Cerebellar cortex (tissue), 1 donor: ENCODE measurements around the gene MINK1.

Experiments
- DNase-seq: peaks from one replicate; pipeline ENCODE4 v3.0.0-alpha.2; 2015; ENCODE audit warnings: low spot score

The MINK1 gene

DNA sequence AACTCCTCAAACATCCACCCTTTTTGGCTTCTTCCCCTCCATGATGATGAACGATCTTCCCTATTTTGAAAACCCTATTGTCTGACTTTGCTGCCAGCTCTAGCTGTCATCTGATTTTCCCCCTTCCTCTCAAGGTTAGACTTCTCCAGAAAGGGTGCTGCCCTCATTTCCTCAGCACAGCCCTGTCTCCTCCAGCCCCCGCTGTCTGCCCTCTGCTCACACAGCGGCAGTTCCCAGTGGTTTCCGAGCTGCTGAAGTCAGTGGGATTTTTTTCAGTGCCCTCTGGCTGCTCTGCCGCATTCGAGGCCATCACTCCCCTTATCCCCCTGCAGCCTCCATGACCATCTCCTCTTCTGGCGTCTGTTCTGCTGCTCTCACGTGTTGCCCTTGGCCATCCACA, 39.6 kb downstream of the MINK1 start:
- DNase-seq: no peak

DNA sequence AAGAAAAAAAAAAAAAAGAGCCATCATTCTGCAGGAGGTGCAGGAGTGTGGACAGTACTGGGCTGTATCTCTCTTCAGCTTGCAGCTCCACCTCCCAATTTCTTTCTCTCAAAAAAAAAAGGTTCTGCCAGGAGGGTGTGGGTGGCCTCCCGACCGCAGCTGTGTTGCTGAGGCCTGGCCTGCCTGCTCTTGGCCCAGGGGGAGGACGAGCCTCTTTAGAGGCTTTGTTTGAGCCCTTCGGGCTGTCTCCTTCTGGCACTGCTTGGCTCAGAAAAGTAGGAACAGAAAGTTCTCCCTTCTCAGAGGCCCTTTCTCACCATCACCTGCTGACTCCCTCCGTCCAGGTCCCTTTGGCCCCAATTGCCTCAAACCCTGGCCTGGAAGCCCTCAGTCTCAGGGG, 43.9 kb downstream of the MINK1 start:
- no peak for DNase-seq

DNA sequence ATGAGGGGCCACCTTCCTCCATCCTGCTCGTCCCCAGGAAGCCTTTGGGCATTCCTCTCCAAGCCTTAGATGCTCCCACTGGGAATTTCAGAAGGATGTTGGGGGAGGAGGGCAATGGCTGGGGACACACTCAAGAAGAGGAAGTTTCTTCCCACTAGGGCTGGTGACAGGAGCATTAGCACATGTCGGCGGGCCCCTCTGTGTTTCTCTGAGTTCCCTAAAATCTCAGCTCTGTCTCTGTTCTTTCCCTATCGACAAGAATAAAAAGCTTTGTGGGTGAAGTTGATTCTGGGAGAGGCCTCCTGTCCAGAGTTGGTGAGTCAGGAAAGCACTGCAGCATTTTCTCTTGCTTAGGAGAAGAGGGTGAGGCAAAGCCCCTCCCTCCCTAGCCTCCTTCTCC, 46.5 kb downstream of the MINK1 start:
- no peak for DNase-seq

DNA sequence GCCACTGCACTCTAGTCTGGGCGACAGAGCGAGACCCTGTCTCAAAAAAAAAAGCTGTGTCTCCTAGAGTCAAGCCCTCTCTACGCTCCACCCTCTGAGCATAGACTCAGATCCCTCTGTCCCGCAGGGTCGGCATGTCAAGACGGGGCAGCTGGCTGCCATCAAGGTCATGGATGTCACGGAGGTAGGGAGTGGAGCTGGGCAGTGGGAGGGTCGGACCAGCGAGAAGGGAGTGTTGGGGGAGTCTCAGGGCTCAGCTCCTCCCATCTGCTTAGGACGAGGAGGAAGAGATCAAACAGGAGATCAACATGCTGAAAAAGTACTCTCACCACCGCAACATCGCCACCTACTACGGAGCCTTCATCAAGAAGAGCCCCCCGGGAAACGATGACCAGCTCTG, 47.7 kb downstream of the MINK1 start:
- DNase-seq: no peak

DNA sequence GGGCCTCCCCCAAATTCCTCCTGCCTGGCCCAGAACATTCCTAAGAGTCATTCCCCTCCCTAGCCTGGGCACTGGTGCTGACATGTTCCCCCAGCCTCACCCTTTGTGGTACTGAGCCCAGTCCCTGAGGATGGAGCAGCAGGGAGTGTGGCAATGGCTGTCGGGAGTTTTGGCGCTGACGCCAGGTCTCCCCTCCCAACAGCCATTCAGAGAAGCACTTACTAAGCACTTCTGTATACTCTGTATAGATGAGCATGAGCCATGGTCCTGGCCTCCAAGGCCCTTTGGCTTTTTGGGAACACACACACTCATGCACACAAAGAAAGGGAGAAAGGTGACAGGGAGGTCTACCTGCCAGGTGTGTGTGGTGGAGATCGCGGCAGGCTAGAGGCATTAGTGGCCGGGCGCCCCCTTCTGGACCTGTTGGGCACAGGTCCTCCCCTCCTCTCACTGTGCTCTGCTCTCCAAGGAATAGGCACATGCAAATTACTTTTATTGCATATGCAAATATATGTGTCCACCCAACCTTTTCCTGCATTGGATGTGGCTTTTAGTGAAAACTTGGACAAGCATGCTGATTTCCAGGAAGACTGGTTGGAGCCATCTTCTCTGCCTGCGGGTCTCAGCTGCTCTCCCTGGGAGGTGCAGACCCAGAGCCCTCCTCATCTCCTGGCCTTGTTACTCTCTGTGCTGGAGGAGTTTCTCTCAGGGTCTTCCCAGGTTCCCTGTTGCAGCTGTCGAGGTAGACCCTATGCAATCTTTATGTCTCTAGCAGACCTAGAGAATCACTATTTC, 48.8 kb downstream of the MINK1 start:
- peak; percentile 70 for DNase-seq

DNA sequence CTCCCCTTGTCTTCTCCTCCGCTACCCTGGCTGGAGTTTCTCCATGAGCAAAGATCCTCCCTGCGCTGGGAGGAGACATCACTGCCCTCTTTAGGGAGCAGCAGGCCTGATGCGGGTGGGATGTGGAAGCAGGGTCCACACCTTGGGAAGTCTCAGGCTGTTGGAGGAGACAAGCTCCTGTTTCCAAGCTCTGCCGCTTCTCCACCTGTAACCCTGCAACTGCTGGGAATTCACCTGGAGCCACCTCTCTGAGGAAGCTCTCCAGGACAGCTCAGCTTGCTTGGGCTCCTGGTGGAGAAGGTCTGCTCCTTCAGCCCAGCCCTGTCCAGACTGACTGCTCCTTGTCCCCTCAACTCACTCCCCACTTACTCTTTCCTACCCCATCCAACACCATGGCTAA, 51.3 kb downstream of the MINK1 start:
- no peak for DNase-seq

DNA sequence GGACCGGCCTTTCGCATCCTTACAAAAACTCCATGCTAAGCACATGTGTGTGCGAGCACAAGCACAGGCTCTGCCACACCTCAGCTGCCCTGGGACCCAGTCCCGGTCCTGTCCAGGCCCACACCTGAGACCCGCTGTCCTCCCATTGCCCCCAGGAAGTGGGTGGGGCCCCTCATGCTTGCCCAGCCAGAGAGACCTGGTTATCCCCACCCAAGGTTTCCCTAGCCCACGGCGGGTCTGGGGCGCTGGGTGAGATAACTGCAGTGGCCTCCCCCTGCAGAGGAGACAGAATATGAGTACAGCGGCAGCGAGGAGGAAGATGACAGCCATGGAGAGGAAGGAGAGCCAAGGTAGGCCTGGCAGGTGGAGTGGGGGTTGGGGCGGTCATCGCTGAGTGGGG, 53.7 kb downstream of the MINK1 start:
- DNase-seq: no peak

DNA sequence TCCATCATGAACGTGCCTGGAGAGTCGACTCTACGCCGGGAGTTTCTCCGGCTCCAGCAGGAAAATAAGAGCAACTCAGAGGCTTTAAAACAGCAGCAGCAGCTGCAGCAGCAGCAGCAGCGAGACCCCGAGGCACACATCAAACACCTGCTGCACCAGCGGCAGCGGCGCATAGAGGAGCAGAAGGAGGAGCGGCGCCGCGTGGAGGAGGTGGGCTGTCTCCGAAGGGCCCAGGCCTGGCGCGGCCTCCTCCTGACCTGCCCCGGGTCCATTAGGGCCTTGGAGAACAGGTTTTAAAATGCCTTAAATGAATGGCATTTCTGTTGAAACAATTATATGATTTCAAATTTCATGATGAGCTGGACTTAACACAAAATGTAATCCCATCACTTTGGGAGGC, 54.4 kb downstream of the MINK1 start:
- no peak for DNase-seq

DNA sequence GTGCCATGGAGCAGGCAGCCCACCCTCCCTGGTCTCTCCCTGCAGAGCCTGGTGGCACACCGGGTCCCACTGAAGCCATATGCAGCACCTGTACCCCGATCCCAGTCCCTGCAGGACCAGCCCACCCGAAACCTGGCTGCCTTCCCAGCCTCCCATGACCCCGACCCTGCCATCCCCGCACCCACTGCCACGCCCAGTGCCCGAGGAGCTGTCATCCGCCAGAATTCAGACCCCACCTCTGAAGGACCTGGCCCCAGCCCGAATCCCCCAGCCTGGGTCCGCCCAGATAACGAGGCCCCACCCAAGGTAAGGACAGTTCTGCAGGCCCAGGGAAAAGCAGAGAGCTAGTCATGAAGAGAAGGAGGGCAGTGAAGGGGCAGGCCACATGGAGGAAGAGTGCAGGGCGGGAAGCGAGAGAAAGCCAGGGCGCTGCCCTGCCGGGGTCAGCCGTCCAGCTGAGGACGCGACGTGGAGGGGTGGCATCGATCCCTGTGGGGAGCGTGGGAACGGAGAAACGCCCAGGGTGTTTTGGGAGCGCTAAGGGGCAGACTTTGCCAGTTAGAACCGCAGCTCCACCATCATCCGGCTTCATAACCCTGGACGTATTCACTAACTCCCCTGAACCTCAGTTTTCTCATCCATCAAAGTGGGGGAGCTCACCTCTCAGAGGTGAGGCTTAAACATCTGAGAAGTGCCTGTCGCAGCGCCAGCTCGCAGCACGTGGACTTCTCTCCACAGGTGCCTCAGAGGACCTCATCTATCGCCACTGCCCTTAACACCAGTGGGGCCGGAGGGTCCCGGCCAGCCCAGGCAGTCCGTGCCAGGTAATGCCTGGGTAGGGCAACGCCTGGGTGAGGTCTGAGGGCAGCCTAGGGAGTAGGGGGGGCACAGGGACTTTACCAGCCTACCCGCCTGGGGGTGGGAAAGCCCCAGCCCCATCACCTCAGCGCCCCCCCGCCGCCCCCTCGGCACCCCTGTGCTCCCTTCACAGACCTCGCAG, 58.6 kb downstream of the MINK1 start:
- no peak for DNase-seq

DNA sequence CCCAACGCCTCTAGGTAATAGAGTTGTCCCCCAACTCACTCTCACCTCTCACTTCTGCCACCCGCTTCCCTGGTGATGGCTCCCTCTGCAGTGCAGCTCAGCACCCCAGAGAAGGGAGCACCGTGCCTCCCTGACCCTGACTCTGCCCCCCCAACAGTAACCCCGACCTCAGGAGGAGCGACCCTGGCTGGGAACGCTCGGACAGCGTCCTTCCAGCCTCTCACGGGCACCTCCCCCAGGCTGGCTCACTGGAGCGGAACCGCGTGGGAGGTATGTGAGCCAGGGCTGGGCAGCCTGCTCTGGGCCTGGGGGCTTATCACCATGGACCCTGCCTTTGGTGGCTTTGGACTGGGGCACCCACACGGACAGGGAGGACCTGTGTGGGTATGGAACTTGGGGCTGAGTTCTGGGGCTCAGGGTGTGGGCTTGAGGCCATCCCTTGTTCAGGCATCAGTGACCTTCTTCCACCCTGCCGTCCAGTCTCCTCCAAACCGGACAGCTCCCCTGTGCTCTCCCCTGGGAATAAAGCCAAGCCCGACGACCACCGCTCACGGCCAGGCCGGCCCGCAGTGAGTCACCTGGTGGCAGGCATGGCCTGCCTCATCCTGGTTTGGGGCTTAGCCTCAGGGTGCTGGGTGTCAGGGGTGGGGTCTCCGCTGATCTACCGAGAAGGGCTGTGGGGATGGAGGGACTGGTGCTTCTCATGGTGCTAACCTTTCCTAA, 59.5 kb downstream of the MINK1 start:
- DNase-seq: no peak

DNA sequence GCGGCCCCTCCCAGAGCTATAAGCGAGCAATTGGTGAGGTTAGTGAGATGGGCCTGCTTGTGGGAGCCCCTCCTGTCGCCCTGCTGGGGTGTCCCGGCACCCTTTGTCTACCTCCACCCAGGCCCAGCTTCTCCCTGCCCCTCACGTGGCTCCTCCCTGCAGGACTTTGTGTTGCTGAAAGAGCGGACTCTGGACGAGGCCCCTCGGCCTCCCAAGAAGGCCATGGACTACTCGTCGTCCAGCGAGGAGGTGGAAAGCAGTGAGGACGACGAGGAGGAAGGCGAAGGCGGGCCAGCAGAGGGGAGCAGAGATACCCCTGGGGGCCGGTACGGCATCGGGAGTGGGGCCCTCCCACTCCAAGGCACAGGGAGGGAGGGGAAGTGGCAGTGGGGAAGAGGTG, 60.1 kb downstream of the MINK1 start:
- no peak for DNase-seq

DNA sequence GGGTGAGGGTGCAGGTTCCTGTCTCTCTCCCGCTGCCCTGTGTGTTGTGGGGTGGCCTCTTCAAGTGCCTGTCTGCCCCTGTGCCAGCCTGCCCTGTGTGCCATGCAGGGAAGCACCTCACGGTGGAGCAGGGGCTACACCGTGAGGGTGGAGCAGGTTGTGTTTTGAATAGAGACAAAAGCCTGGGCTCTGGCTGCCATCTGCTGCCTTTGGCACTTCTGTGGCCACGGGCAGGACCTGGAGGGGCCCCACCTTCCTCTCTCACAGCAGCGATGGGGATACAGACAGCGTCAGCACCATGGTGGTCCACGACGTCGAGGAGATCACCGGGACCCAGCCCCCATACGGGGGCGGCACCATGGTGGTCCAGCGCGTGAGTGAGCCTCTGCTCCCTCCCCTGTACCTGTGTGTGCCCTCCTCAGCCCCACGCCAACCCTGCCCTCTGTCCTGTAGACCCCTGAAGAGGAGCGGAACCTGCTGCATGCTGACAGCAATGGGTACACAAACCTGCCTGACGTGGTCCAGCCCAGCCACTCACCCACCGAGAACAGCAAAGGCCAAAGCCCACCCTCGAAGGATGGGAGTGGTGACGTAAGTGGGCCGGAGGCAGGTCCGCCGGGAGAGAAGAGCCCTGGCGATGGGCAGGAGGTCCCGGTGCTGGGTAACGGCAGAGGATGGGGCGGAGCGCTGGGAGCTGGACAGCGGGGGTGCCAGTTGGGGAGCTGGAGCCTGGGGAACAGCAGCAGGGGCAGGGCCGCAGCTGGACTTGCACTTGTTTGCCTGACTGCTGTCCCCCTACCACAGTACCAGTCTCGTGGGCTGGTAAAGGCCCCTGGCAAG, 60.8 kb downstream of the MINK1 start:
- DNase-seq: no peak

DNA sequence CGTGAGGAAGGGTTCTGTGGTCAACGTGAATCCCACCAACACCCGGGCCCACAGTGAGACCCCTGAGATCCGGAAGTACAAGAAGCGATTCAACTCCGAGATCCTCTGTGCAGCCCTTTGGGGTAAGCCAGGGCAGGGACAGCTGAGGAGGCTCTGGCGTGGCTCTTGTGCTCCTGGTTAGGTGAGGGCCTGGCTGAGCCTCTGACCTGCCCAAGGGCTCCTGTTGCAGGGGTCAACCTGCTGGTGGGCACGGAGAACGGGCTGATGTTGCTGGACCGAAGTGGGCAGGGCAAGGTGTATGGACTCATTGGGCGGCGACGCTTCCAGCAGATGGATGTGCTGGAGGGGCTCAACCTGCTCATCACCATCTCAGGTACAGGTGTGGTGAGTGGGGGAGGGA, 62.0 kb downstream of the MINK1 start:
- no peak for DNase-seq

DNA sequence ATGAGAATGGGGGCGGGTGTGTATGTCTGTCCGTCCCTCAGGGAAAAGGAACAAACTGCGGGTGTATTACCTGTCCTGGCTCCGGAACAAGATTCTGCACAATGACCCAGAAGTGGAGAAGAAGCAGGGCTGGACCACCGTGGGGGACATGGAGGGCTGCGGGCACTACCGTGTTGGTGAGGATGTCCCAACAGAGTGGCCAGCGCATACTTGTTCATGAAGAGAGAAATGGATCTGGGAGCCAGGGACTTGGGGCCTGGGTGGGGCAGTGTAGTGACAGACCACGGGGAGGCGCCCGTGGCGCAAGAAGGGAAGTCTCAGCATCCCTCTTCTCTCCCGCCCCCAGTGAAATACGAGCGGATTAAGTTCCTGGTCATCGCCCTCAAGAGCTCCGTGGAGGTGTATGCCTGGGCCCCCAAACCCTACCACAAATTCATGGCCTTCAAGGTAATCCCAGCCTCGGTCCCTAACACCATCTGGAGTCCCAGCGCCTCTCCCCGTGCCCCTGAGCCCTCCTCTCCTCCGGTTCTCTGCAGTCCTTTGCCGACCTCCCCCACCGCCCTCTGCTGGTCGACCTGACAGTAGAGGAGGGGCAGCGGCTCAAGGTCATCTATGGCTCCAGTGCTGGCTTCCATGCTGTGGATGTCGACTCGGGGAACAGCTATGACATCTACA, 62.7 kb downstream of the MINK1 start:
- no peak for DNase-seq

DNA sequence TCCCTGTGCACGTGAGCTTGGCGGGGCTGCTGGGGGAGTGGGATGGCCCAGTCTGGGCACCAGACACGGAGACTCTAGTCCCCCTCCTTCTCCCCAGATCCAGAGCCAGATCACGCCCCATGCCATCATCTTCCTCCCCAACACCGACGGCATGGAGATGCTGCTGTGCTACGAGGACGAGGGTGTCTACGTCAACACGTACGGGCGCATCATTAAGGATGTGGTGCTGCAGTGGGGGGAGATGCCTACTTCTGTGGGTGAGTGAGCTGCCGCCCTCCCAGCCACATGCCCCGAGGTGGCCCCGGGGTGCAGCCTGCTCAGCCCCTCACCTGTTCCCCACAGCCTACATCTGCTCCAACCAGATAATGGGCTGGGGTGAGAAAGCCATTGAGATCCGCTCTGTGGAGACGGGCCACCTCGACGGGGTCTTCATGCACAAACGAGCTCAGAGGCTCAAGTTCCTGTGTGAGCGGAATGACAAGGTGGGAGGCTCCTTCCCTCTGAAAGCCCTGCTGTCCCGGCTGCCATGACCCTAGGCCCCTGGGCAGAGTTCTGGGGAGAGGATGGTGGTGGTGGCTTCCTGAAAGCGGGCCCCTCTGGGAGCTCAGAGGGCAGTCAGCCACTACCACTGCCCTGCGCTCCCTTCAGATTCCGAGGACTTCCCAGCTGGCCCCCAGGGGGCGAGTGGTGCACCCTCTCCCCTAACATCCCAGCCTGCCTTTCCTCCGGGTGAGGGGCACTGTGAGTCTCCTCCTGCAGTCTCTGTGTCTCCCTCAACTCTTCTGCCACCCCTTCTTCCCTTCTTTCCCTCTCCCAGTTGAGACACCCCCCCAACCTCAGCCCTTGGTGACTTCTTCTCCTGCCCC, 63.4 kb downstream of the MINK1 start:
- no peak for DNase-seq

DNA sequence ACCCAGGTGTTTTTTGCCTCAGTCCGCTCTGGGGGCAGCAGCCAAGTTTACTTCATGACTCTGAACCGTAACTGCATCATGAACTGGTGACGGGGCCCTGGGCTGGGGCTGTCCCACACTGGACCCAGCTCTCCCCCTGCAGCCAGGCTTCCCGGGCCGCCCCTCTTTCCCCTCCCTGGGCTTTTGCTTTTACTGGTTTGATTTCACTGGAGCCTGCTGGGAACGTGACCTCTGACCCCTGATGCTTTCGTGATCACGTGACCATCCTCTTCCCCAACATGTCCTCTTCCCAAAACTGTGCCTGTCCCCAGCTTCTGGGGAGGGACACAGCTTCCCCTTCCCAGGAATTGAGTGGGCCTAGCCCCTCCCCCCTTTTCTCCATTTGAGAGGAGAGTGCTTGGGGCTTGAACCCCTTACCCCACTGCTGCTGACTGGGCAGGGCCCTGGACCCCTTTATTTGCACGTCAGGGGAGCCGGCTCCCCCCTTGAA, 64.1 kb downstream of the MINK1 start:
- DNase-seq: no peak

DNA sequence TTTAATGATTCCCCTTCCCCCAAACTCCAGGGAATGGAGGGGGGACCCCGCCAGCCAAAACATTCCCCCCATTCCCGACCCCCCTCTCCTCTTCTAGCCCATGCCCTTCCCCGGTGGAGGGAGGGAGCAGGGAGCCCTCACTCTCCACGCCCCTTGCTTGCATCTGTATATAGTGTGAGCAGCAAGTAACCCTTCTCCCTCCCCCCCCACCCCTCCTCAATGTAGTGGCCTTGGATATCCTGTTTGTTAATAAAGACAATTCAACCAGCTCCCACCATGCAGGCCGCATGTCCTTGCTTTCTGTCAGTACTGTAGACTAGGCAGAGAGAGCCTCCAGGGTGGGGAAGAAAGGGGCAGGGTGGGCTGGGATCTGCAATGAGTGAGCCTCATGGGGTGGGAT, 64.6 kb downstream of the MINK1 start:
- no peak for DNase-seq

DNA sequence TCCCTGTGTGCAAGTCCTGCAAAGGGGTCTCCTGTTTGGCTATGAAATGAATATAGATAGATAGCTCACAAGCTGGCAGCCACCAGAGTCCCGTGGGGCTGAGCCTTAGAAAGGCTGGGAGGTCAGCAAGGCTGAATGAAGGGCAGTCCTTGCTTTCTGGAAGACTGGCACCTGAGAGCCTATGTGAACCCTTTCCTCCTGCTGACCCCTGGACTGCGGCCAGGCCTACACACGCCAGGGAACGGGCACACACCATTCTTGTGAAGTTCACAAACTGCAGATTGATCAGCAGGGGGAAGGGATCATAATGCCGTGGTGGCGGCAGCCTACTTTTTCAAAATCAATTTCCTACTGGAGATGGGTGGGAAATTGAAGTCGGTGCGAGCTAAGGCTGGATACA, 65.2 kb downstream of the MINK1 start:
- no peak for DNase-seq

DNA sequence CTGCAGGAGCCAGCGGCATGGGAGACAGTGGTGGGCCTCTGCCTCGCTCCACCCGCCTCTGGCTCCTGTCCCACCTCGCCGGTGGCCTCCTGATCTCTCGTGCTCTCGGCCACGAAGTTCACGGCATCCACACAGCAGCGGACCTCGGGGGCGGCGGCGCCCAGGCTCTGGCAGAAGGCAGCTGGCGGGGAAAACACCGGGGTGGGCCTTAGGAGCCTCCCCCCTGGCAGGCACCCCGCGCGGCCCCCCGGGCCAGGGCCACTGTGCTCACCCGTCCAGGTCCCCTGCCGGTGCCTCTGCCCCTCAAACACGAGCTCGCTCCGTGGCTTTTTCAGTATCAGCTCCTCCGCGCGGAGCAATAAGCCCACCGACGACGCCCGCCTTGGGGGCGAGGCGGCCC, 65.8 kb downstream of the MINK1 start:
- no peak for DNase-seq
